ENCODE results near the gene RAPGEF2.

RAPGEF2 gene

DNA sequence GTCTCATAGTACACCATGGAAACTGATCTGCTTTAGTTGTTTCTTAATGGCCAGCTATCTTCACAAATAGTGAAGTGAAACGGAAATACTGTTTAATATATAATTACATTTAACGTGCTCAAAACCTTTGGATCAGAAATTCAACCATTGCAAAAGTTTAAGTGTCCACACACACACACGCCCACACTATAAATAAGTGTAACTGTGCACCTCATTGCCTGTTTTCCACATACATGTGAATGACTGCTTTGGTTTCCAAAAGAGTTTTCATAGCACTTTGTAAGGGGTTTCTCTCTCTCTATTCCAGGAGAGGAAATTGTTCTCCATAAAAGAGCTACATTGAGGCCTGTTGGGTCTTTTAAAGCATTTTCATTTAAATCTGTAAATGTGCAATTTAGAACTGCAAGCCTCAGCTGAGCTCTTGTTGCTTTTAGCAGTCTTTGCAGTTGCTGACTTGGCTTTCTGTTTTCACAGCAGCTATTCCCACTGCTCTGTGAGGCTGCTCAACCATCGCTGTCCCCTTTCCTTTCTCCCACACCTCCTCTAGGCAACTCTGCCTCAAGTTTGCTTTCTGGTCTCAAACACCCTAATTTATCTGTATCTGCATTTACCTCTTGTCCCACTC, 94.5 kb downstream of the RAPGEF2 start:
- DNase-seq (ENCODE audit: low read depth) = no peak

DNA sequence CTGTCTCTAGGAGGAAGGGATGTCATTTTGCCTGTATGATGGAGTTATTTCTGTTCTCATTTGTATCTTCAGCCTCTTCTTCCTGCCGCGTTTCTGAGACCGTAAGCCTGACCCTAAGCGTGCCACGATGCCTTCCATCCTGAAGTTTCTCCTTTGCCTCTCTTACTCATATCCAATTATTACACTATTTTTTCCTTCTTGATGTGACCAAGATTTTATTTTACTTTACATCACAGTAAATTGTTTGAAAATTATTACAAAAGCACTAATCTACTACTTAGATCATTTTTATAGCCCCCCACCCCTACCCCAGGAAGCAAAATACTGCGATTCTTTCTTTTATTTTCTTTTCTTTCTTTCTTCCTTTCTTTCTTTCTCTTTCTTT, 95.0 kb downstream of the RAPGEF2 start:
- DNase-seq (ENCODE audit: low read depth) = no peak

DNA sequence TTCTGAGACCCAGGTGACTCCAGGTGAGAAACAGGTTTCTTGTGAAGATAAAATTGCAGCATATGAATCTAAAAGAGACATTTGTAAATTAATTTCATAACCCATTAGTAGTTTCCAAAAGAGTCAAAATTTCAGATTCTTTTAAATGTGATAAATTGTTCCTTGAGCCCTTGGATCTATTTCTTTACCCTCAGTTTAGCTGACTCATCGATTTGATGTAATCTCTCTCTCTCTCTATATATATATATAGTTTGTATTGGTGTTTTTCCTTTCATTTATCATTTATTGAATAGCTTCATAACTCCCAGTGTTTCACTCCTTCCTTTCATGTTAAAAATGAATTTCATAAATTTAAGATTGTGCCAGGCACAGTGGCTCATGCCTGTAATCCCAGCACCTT, 96.9 kb downstream of the RAPGEF2 start:
- DNase-seq (ENCODE audit: low read depth) = no peak

DNA sequence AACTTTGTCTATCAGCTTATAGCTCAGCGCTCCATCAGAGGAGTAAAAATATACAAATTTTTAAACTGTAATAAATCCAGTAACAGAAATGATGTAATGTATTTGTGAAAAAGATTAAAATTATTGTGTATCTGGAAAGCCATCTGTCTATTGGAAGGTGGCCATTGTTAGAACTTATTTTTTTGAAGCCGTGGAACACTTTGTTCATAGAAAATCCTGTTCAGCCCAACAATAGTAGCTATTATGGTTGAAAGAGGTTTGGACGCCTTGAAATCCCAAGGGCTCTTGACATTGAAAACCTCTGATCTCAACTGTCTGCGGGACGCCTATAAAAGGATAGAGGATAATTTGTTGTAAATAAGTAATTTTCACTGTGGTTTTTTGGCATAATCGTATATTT, 98.3 kb downstream of the RAPGEF2 start:
- DNase-seq (ENCODE audit: low read depth) = no peak

DNA sequence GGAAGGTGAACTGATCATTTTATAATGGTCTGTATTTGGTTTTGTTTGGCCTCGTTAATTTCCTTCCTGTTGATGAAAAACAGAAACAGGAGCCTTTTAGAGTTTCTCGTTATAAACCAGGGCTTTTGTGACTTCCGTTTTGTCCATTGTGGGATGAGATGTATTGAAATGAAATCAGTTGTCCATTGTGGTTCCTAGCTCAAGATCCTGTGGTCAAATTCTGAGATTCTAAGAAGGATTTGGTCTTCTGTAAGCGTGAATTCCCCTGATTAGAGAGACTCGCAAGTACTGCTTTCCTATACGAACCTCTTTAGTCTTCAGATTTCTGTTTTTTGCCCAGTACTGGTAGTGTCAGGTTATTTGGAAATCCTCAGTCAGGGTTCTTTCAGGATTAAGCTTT, 101.7 kb downstream of the RAPGEF2 start:
- no peak for DNase-seq (ENCODE audit: low read depth)

DNA sequence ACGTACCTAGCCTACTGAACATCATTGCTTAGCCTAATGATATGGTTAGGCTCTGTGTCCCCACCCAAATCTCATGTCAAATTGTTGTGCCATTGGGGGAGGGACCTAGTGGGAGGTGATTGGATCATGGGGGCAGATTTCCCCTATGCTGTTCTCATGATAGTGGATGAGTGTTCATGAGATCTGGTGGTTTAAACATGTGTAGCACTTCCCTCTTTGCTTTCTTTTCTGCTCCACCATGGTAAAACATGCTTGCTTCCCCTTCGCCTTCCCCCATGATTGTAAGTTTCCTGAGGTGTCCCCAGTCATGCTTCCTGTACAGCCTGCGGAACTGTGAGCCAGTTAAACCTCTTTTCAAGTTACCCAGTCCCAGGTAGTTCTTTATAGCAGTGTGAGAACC, 102.6 kb downstream of the RAPGEF2 start:
- DNase-seq (ENCODE audit: low read depth) = no peak

DNA sequence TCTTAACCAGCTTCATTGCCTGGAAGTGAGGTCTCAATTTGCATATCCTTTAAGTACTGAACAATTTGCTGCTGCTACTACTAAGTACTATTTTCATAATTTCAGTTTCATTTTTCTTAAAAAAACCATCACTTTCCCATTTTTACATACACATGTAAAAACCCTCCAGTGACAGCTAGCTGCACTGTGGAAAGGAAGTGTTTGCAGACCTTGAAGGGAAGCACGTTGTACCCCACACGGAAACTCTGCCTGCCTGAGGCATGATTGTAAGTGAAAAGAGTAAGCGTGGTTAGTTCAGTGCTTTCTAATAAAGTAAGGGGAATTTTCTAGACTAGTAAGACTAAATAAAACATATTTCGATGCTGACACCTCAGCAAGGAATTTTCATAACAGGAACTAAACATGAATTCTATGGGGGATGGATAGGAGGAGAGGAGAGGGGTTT, 103.6 kb downstream of the RAPGEF2 start:
- peak; percentile 84 for DNase-seq (ENCODE audit: low read depth)

DNA sequence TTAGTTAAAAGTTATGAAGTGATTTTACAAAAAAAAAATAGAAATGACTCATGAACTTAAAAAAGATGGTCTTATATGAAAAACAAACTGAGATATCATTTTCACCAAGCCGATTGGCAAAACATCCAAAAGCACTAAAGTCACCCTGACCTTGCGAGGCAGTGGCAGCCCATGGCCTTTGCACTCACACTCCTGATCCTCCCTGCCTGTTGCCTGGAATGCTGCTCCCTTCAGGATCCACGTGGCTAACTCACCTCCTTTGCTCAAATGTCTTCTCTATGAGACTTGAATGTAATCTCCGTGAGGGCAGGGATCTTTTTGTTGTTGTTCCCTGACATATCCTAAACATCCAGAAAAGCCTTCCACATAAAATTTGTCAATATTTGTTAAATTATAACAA, 106.4 kb downstream of the RAPGEF2 start:
- DNase-seq (ENCODE audit: low read depth) = no peak

DNA sequence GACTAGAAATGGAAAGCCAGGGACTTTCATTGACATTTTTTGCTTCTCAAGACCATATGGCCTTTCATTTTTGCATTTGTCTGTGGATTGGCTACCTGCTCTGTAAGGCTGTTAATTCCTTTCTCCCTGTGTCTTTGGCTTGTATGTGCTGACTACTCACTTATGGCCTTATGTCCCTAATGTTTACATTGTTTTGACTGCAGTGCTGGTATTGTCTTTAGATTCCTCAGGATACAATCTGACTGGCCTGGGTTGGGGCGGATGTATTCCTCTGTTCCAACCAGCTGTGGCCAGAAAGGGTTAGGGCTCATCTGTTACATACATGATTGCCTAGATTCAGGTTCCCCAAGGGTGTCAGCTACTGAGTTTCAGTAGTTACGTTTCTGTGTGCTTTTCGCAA, 108.1 kb downstream of the RAPGEF2 start:
- no peak for DNase-seq (ENCODE audit: low read depth)

DNA sequence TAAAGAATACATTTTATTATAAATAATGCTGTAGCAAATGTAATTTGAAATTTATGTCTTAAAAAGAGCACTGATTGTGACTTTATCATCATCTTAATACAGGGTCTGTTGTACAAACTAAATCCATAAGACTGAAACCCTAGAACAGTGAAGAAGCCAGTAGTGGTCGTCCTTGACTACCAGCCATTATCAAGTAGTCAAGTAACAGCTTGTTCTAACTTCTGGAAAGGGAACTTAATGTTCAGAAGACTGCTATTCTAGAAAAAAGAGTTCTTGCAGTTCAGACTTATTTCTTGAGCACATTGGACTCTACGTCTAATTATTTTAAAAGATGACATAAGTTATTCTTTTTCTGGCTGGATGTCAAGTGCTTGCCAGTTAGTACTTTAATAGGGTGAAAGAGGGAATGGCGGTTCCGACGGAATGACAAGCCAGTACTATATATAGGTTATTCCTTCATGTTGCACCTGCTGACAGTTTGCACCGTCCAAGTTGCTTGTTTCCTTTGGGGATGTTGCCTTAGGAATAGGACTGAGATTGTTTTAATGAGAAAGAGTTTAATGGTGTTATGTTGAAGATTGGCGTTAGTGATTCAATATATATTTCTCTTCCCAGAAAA, 109.9 kb downstream of the RAPGEF2 start:
- DNase-seq (ENCODE audit: low read depth) = no peak

DNA sequence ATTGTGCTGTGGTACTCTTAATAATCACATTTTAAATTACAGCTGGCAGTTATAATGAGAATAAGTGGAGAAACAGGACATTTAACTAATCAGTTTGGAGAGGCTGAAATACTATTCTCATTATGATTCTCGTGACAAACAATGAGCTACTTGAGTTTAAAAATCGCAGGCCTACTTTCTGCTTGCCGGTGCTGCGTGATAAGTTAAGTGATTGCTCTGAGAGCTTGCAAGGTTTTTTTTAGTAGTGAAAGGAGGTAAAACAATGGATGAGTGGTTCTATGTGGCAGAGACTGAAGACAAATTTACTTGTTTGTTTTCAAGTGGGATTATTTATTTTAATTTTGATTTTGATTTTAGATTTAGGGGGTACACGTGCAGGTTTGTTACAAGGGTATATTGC, 114.0 kb downstream of the RAPGEF2 start:
- no peak for DNase-seq (ENCODE audit: low read depth)

DNA sequence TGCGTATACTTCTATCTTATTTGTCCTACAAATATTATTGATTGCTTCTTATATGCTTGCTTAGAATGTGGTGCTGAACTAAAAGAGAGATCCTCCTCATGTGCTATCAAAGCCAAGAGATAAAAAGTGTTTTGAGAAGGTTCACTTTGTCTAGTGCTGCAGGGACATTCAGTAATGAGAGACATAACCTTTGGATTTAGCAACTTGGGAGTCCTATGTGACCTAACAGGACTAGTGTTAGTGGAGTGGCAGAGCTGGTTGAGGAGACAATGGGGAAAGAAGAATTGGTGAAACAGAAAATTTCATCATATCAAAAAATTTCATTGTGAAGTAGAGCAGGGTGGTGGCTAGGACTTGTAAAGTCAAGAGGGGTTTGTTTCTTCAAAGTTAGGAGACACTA, 117.0 kb downstream of the RAPGEF2 start:
- no peak for DNase-seq (ENCODE audit: low read depth)

DNA sequence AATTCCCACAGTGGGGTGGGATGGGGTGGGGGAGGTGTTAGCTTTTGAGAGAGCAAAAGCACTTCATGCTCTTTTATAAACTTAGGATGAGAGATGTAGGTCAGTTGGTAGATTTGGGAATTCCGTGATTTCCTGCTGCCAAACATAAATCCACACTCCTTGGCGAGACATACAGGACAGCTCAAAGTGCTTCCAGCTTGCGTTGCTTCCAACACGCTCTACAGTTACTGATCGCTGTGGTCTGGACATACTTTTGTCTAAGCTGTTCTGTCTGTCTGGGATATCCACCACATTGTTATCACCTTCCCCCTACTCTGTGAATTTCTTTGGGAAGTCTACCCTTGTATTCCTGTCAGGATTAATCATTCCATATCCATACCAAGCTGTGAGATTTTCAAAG, 117.5 kb downstream of the RAPGEF2 start:
- no peak for DNase-seq (ENCODE audit: low read depth)

DNA sequence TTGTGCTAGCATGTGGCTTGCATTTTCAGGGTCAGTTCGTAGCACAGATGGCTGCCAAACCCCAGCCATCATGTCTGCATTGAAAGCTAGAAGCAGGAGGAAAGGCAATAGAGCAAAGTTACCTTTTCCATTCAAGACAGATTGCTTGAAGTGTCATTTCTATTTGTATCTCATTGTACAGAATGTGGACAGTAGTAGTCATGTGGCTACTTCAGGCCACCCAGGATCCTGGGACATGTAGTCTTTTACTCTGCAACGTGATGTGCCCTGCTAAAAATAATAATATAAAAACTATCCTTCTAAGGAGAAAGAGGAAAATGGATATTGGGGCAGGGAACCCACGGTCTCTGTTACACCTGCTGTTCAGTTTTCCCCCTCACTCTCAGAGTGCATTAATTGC, 118.4 kb downstream of the RAPGEF2 start:
- DNase-seq (ENCODE audit: low read depth) = no peak

DNA sequence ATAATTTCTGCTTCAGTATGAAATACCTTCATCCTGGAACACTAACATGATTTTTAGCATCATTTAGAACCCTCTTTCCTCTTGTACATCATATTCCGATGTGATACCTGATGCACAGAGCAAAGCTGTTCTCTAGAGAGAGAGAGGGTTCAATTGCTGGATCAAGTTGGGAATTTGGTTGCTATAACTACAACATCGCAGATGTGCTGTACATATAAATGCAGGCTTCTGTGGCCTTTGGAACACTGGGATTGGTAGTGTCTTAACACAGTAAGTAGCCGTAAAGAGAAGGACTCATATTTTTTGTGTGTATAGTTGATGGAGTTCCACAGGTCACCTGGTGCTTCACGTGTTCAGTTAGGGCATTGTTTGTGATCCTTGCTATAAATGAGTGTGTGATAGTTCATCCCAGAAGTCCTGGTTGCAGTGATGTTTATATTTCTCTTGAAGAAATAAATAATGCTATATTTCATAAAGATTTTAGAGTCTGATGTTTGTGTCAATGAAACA, 119.2 kb downstream of the RAPGEF2 start:
- no peak for DNase-seq (ENCODE audit: low read depth)

DNA sequence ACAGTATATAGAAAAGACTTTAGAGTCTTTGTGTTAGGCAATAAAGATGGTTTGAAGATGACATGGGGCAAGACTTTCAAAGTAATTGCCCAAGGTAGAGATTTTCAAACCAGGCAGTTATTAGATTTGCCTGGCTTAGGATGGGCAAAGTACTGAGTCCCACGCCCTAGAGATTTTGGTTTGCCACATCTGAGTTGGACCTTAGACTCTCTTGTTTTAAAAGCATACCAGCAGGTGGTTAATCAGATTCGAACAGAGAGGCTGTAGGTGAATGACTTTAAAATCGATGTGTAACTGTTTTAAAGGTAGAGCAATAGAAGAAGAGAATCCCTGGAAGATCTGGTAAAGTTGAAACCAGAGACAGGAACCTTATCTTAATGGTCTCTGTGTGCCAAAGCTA, 121.5 kb downstream of the RAPGEF2 start:
- DNase-seq (ENCODE audit: low read depth) = no peak

DNA sequence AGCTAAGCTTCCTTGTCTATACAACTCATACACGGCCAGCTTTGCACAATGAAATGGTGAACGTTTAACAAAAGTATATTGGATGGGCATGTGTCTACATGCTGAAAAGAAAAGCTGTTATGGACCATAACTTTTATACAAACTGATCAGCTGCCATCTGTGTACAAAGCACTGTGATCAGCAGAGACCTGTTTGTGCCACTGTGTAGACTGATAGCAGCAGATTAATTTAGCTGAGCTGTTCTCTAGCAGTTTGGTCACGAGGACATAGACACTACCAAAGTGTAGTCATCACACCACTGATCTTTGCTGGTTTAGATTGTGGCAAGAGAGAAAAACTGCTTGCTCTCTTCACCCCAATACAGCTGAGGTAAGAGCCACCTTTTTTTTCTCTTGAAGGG, 124.5 kb downstream of the RAPGEF2 start:
- peak; percentile 26 for DNase-seq (ENCODE audit: low read depth)

DNA sequence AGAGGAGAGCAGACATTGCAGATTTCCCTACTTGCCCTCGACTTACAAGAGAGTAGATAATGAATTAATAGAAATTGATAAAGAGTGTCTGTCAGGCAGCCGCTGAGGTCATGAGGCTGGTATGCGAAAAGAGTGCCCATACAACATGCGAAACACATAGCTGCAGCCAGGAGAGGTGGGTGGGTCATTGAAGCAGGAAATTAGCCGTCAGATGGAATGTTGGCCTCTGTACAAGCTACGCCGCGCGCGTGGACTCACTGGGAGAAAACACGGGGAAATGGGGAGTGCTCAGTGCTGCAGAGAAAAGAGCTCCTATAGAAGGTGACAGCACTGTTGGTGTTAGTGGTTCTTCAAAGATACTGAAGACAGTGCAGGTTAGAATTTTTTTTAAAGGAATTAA, 125.1 kb downstream of the RAPGEF2 start:
- DNase-seq (ENCODE audit: low read depth) = peak; percentile 94

DNA sequence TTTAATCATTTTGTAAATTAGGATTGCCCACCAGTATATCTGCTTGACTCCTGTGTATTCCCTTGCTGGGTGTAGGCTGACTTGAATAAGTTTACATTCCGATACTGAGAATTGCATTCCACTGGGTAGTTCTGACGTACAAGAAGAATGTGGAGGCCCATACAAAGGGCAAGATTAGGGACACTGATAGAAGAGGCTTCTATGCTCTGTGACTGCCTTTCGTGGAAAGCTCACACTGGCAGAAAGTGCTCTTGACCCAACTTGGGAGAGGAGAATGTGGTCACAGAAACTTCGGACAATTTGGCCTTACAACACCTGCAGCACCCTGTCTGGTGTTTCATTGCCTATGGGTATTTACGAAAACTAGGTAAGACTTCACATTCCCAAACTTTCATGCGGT, 126.3 kb downstream of the RAPGEF2 start:
- DNase-seq (ENCODE audit: low read depth) = peak; percentile 95

DNA sequence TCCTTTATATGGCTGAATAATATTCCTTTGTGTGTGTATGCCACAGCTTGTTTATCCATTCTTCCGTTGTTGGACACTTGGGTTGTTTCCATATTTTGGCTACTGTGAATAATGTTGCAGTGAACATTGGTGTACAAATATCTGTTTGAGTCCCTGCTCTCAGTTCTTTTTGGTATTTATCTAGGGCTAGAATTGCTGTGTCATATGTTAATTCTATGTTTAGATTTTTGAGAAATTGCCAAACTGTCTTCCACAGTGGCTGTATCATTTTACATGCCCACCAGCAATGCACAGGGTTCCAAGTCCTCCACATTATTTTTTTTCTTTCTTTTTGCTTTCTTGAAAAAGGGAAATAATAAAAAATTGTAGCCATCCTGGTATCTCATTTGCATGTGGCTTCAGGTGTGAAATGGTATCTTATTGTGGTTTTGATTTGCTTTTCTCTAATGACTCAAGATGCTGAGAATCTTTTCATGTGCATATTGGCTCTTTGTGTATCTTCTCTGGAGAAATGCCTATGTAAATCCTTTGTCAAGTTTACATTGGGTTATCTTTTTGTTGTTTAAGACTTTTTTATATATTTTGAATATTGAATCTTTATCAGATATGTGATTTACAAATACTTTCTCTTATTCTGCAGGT, 129.7 kb downstream of the RAPGEF2 start:
- DNase-seq (ENCODE audit: low read depth) = peak; percentile 41

DNA sequence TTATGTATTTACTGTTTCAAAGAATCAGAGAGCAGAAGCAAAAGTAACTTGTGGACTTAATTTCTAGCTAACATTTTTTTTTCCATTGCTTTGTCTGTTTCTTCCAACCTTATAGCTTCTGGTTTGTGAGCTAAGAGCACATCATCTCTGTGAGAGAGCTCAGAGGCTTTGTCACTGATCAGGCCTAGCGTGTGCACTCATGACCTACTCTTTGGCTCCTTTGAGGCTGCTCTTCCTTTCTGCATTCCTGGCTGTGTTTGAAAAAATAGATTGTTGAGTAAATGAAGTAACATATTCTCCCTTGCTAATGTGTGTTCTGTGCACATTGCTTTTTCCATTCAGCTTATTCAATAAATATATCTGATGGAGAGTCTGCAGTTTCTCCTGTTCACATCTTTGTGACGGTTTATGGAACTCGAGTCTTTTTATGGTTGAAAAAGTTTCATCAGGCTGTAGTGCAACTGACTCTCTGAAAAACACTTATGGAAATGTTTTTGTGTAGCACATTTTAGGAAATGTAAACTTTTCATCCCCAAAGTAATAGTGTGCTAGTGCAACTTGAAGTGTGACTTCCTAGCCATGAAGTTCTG, 133.0 kb downstream of the RAPGEF2 start:
- DNase-seq (ENCODE audit: low read depth) = peak; percentile 51

DNA sequence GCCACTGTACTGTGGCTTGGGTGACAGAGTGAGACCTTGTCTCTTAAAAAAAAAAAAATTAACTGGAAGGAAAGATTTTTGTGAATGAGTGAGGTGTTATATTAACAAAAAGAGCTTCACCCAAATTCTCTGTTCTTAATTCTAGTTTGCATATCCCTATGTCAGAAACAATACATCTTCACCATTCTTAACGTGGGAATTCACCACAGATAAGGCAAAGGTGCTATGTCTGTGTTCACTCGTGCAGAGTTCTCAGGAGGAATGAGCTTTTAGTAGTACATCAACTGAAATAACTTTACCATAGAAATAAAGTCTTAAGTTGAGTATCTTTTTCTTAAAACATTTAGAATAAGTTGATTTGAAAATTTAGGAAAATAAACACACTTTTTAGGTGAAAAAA, 135.1 kb downstream of the RAPGEF2 start:
- no peak for DNase-seq (ENCODE audit: low read depth)

DNA sequence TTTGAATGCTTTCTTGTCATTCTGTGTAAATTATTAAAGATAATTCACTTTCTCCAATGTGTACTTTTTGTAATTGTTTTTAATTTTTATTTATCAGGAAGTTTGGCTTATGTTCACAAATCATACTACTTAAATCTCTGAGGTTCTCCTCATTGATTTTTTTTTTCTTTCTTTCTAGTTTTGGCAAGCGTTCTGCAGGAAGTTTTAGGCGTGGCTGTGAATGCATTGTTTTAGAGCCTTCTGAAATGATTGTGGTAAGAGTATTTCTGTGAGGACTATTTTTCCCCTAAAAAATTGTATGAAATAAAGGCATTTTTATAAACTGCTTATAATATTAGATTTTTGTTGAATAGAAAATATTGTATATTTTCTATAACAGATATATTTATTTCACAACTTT, 135.8 kb downstream of the RAPGEF2 start:
- no peak for DNase-seq (ENCODE audit: low read depth)

Data from EH (cell line).